HCT116 (cell line): ENCODE measurements around the gene PTP4A2. TPM values are rescaled to one million over a fixed set of nuclear protein-coding genes. Genes with fewer than 3 reads are reported as not detected.

Experiments
- ATAC-seq: fragments of 200-7000 bp; cut with Tn5 transposase; 2 replicates; pipeline ENCODE4 v1.9.1; 2020; ENCODE audit warnings: mild to moderate bottlenecking, moderate library complexity
- BruUV-seq: library from RNA; stranded (reverse); fragments of 400-500 nt; replicated peaks from 2 replicates; lab custom pipeline; 2021; lab: Mats Ljungman, UMichigan
- CTCF ChIA-PET: fragments of 300-600 bp; sonication (Branson Sonifier 250); formaldehyde crosslinking; loops from one replicate; lab custom pipeline; 2021; ENCODE audit warnings: antibody characterized with exemption; lab: Charles Lee
- POLR2A ChIA-PET: fragments of 300-600, 350-600 bp; sonication (Branson Sonifier 250); formaldehyde crosslinking; loops from one replicate; lab custom pipeline; 2021; ENCODE audit warnings: antibody characterized with exemption; lab: Charles Lee
- RAD21 ChIA-PET, 2 experiments: fragments of 300-600 bp; sonication (Branson Sonifier 250); formaldehyde crosslinking; loops; one replicate each; lab custom pipeline; 2023; ENCODE audit warnings: low total read pairs in 2 of 2; ENCODE audit not compliant: uncharacterized antibody in 2 of 2, unreplicated experiment in 2 of 2, low non-redundant PET in 1 of 2; lab: Charles Lee
- DNase-seq: peaks from one replicate; pipeline ENCODE4 v3.0.0-alpha.2; 2010; ENCODE audit warnings: low read depth, low spot score
- H2AFZ ChIP-seq: fragments of 200-600 bp; shearing (Covaris generic), sonication (generic); 2 replicates; pipeline ENCODE4 v1.6.1; 2017; ENCODE audit warnings: low read depth, mixed run types, mixed read lengths, antibody characterized with exemption, low read length; ENCODE audit not compliant: poor library complexity, severe bottlenecking
- H3K27ac ChIP-seq: 2 replicates; pipeline ENCODE4 v1.5.1; 2012; ENCODE audit warnings: low read depth, low read length
- H3K27me3 ChIP-seq: fragments of 200-600 bp; sonication (generic); 2 replicates; pipeline ENCODE4 v1.6.1; 2016; ENCODE audit warnings: mixed run types, low read length, mixed read lengths; ENCODE audit not compliant: insufficient read depth
- H3K36me3 ChIP-seq, 2 experiments: fragments of 200-500 bp in 1 of 2; fragments of 200-600 bp in 1 of 2; sonication (Bioruptor generic) in 1 of 2; sonication (generic) in 1 of 2; 2 replicates each; pipeline versions ENCODE4 v1.5.1 to v1.6.1; 2014 to 2016; ENCODE audit warnings: low read length in 2 of 2, inconsistent platforms in 1 of 2, mixed read lengths in 1 of 2, mixed run types in 1 of 2; ENCODE audit not compliant: insufficient read depth in 2 of 2, control insufficient read depth in 1 of 2
- H3K4me1 ChIP-seq, 2 experiments: fragments of 200-600 bp in 1 of 2; sonication (generic) in 1 of 2; 2 replicates each; pipeline versions ENCODE4 v1.5.1 to v1.6.1; 2012 to 2017; ENCODE audit warnings: low read length in 2 of 2, inconsistent platforms in 1 of 2, mild to moderate bottlenecking in 1 of 2, mixed read lengths in 1 of 2, mixed run types in 1 of 2, moderate library complexity in 1 of 2; ENCODE audit not compliant: insufficient read depth in 2 of 2, control insufficient read depth in 1 of 2
- H3K4me2 ChIP-seq: fragments of 200-600 bp; sonication (generic); 2 replicates; pipeline ENCODE4 v1.6.1; 2017; ENCODE audit warnings: mixed run types, low read length, mixed read lengths
- H3K4me3 ChIP-seq, 2 experiments: fragments of 200-600 bp in 1 of 2; sonication (generic) in 1 of 2; replicated peaks in 1 of 2; 2 replicates each; pipeline ENCODE4 v1.5.1; 2011 to 2016; ENCODE audit warnings: low read length in 2 of 2, control low read depth in 1 of 2, low read depth in 1 of 2, mild to moderate bottlenecking in 1 of 2, mixed read lengths in 1 of 2, mixed run types in 1 of 2
- H3K79me2 ChIP-seq: fragments of 200-600 bp; sonication (generic); 2 replicates; pipeline ENCODE4 v1.6.1; 2017; ENCODE audit warnings: mild to moderate bottlenecking, mixed run types, low read length, moderate library complexity, mixed read lengths; ENCODE audit not compliant: insufficient read depth
- H3K9ac ChIP-seq: fragments of 200-600 bp; sonication (generic); 2 replicates; pipeline ENCODE4 v1.6.1; 2016; ENCODE audit warnings: low read length, mixed read lengths
- H3K9me2 ChIP-seq: fragments of 200-600 bp; sonication (generic), shearing (Covaris generic); 2 replicates; pipeline ENCODE4 v1.6.1; 2017; ENCODE audit warnings: mixed run types, mild to moderate bottlenecking, moderate library complexity; ENCODE audit not compliant: insufficient read depth
- H3K9me3 ChIP-seq, 2 experiments: fragments of 200-500 bp in 1 of 2; fragments of 200-600 bp in 1 of 2; sonication (Bioruptor generic) in 1 of 2; sonication (generic) in 1 of 2; 2 replicates each; pipeline ENCODE4 v1.6.1; 2014 to 2017; ENCODE audit warnings: low read length in 2 of 2, mixed read lengths in 2 of 2, inconsistent platforms in 1 of 2, low read depth in 1 of 2, mild to moderate bottlenecking in 1 of 2, mixed run types in 1 of 2, moderate library complexity in 1 of 2; ENCODE audit not compliant: control insufficient read depth in 1 of 2, insufficient read depth in 1 of 2
- H4K20me1 ChIP-seq: fragments of 200-600 bp; sonication (generic), shearing (Covaris generic); 2 replicates; pipeline ENCODE4 v1.6.1; 2017; ENCODE audit warnings: mixed run types, mild to moderate bottlenecking, moderate library complexity; ENCODE audit not compliant: insufficient read depth
- ATF3 ChIP-seq: IDR thresholded peaks from 2 replicates; pipeline ENCODE4 v1.6.1; 2012
- CEBPB ChIP-seq: IDR thresholded peaks from 2 replicates; pipeline ENCODE4 v1.6.1; 2012; ENCODE audit warnings: low read depth
- EGR1 ChIP-seq: IDR thresholded peaks from 2 replicates; pipeline ENCODE4 v1.6.1; 2012; ENCODE audit warnings: low read depth
- EZH2 ChIP-seq: fragments of 200-600 bp; sonication (generic); IDR thresholded peaks from 2 replicates; pipeline ENCODE4 v1.6.1; 2017; ENCODE audit warnings: antibody characterized with exemption, mixed run types
- FOSL1 ChIP-seq: IDR thresholded peaks from 2 replicates; pipeline ENCODE4 v1.6.1; 2012; ENCODE audit warnings: low read depth
- JUND ChIP-seq: IDR thresholded peaks from 2 replicates; pipeline ENCODE4 v1.6.1; 2012
- POLR2A ChIP-seq: IDR thresholded peaks from 2 replicates; pipeline ENCODE4 v1.7.0; 2011; ENCODE audit warnings: borderline replicate concordance; ENCODE audit not compliant: insufficient read depth, insufficient read length; ENCODE audit errors: extremely low read depth
- POLR2AphosphoS5 ChIP-seq: IDR thresholded peaks from 2 replicates; pipeline ENCODE4 v1.6.1; 2011; ENCODE audit warnings: mild to moderate bottlenecking, low read depth, low read length, moderate library complexity
- RAD21 ChIP-seq: IDR thresholded peaks from 2 replicates; pipeline ENCODE4 v1.6.1; 2012; ENCODE audit warnings: low read depth, mild to moderate bottlenecking
- REST ChIP-seq: IDR thresholded peaks from 2 replicates; pipeline ENCODE4 v1.6.1; 2012; ENCODE audit warnings: low read depth
- SIN3A ChIP-seq: IDR thresholded peaks from 2 replicates; pipeline ENCODE4 v1.6.1; 2012; ENCODE audit warnings: low read depth
- SP1 ChIP-seq: IDR thresholded peaks from 2 replicates; pipeline ENCODE4 v1.6.1; 2012; ENCODE audit warnings: low read depth
- TCF7L2 ChIP-seq: IDR thresholded peaks from 2 replicates; pipeline ENCODE4 v1.7.0; 2011; ENCODE audit warnings: borderline replicate concordance, inconsistent platforms; ENCODE audit not compliant: insufficient read depth, insufficient read length; ENCODE audit errors: extremely low read depth
- YY1 ChIP-seq: IDR thresholded peaks from 2 replicates; pipeline ENCODE4 v1.6.1; 2011; ENCODE audit warnings: low read length, low read depth, moderate library complexity, mild to moderate bottlenecking; ENCODE audit not compliant: insufficient replicate concordance; ENCODE audit errors: extremely low read depth
- ZBTB33 ChIP-seq: IDR thresholded peaks from 2 replicates; pipeline ENCODE4 v1.6.1; 2011; ENCODE audit warnings: mild to moderate bottlenecking, low read length, moderate library complexity; ENCODE audit not compliant: insufficient replicate concordance; ENCODE audit errors: extremely low read depth
- ZFX ChIP-seq: fragments of 450-650 bp; IDR thresholded peaks from 2 replicates; pipeline ENCODE4 v1.6.1; 2017
- ZNF274 ChIP-seq: fragments of 200-500 bp; sonication (Bioruptor generic); IDR thresholded peaks from 2 replicates; pipeline ENCODE4 v1.6.1; 2014; ENCODE audit warnings: mild to moderate bottlenecking, low read depth, low read length, inconsistent platforms
- intact Hi-C: fragments of 100-400 bp; cut with micrococcal nuclease; formaldehyde crosslinking; loops from 2 replicates; pipeline ENCODE4 v1.10.0; 2022
- total RNA-seq: library from RNA; stranded (reverse); gene quantifications from one replicate; pipeline ENCODE4 v1.2.1, GENCODE V29; 2021; ENCODE audit not compliant: unreplicated experiment
- TF ChIP-seq, protein P1 (sequence below), 3 experiments: fragments of 200-600 bp in 1 of 3; sonication (generic) in 1 of 3; IDR thresholded peaks in 2 of 3; conservative IDR thresholded peaks in 1 of 3; 2 replicates each; pipeline ENCODE4 v1.5.1; 2012 to 2017; ENCODE audit warnings: low read depth in 2 of 3, low read length in 2 of 3, antibody characterized with exemption in 1 of 3, borderline replicate concordance in 1 of 3, control low read depth in 1 of 3, mild to moderate bottlenecking in 1 of 3, mixed read lengths in 1 of 3, mixed run types in 1 of 3, moderate library complexity in 1 of 3; ENCODE audit not compliant: insufficient read depth in 1 of 3

The PTP4A2 gene
- total RNA-seq, 1 experiment from 2014 or later: 267 TPM

GRCh38 chr1:31888291-31888690, 49.9 kb downstream of the PTP4A2 start (continued):
- TF ChIP-seq ATF3 (no peak), EGR1 (no peak), EZH2 (no peak), POLR2A (no peak), CEBPB (no peak), JUND (no peak)
- TF ChIP-seq, all 23 proteins: peak for 0

DNA sequence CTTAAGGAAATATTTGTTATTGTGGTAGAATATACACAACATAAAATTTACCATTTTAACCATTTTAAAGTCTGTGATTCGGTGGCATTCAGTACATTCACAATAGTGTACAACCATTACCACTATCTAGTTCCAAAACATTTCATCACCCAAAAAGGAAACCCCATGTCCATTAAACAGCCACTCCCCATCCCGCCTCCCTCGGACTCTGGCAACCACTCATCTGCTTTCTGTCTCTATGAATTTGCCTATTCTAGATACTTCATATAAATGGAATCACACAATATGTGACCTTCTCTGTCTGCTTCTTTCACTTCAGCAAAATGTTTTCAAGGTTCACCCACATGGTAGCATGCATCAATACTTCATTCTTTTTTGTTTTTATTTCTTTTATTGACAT, 51.3 kb downstream of the PTP4A2 start:
- Histone ChIP-seq H3K4me3 (no peak overlapping the region), H3K9me2 (no peaks in the 10 kb centered on the region), H3K4me1 (peaks cover 0 to 5% of the 10 kb centered on the region in 2 experiments; a peak in 1 of 4 replicates), H3K27me3 (no peaks in the 10 kb centered on the region), H4K20me1 (no peaks in the 10 kb centered on the region), H3K9me3 (no peaks in the 10 kb centered on the region), H3K79me2 (no peaks in the 10 kb centered on the region), H3K4me2 (no peak overlapping the region), H3K36me3 (no peaks in the 10 kb centered on the region), H3K27ac (no peak overlapping the region), H3K9ac (no peak overlapping the region), H2AFZ (no peak overlapping the region)
- ATAC-seq (no peak), DNase-seq (no peak)
- ChIA-PET CTCF (no interaction called here), POLR2A (no interaction called here), RAD21 (no interaction called here)
- no TSS peak for BruUV-seq
- intact Hi-C loops: no loop called here
- no peak for TF ChIP-seq FOSL1
- TF ChIP-seq EZH2: no peak
- TF ChIP-seq YY1: no peak
- TF ChIP-seq POLR2A: no peak
- no peak for TF ChIP-seq EGR1
- TF ChIP-seq SP1: no peak
- TF ChIP-seq POLR2AphosphoS5: no peak
- TF ChIP-seq ZBTB33: no peak
- no peak for TF ChIP-seq TCF7L2
- no peak for TF ChIP-seq REST
- TF ChIP-seq, protein P1, sequence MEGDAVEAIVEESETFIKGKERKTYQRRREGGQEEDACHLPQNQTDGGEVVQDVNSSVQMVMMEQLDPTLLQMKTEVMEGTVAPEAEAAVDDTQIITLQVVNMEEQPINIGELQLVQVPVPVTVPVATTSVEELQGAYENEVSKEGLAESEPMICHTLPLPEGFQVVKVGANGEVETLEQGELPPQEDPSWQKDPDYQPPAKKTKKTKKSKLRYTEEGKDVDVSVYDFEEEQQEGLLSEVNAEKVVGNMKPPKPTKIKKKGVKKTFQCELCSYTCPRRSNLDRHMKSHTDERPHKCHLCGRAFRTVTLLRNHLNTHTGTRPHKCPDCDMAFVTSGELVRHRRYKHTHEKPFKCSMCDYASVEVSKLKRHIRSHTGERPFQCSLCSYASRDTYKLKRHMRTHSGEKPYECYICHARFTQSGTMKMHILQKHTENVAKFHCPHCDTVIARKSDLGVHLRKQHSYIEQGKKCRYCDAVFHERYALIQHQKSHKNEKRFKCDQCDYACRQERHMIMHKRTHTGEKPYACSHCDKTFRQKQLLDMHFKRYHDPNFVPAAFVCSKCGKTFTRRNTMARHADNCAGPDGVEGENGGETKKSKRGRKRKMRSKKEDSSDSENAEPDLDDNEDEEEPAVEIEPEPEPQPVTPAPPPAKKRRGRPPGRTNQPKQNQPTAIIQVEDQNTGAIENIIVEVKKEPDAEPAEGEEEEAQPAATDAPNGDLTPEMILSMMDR (IDR thresholded peaks at IDR 0.05 in 2 of 3, conservative IDR thresholded peaks at IDR 0.05 in 1 of 3; ENCODE audit: borderline replicate concordance in 1 of 3, insufficient read depth in 1 of 3, low read depth in 2 of 3, low read length in 2 of 3): no peak
- TF ChIP-seq ZFX: no peak
- TF ChIP-seq CEBPB: no peak
- no peak for TF ChIP-seq ZNF274
- TF ChIP-seq RAD21: no peak
- no peak for TF ChIP-seq SIN3A
